GM20000 (cell line): ENCODE data around the gene PROX2.

Experiments used
- DNase-seq: peaks from one replicate; pipeline ENCODE4 v3.0.0; 2012; ENCODE audit warnings: low spot score
- CTCF ChIP-seq: IDR thresholded peaks from 2 replicates; pipeline ENCODE4 v1.5.1; 2012; ENCODE audit warnings: mild to moderate bottlenecking, control low read depth; ENCODE audit errors: extremely low read depth, missing control alignments

PROX2 gene

GRCh38 chr14:74855945-74856344 is 20.0 kb downstream of the PROX2 start:
- TF ChIP-seq CTCF: no peak

GRCh38 chr14:74855021-74855420 is 20.9 kb downstream of the PROX2 start:
- TF ChIP-seq CTCF: no peak
- no peak for DNase-seq

More at GRCh38 chr14:74855945-74856344, 20.0 kb downstream of the PROX2 start:
- no peak for DNase-seq

- no peak for DNase-seq
- TF ChIP-seq CTCF: no peak
Observed at GRCh38 chr14:74853581-74853980, 22.4 kb downstream of the PROX2 start.

- TF ChIP-seq CTCF: no peak
- DNase-seq: no peak
Observed at GRCh38 chr14:74852922-74853530, 22.9 kb downstream of the PROX2 start.

GRCh38 chr14:74848768-74849167 is 27.2 kb downstream of the PROX2 start:
- no peak for DNase-seq
- no peak for TF ChIP-seq CTCF

GRCh38 chr14:74846968-74847665 is 28.8 kb downstream of the PROX2 start:
- no peak for TF ChIP-seq CTCF
- no peak for DNase-seq

- no peak for TF ChIP-seq CTCF
- no peak for DNase-seq
Observed at GRCh38 chr14:74846168-74846567, 29.8 kb downstream of the PROX2 start.
